Heart left ventricle (tissue), 16 donors: ENCODE results near the gene LRIG1. TPM values are rescaled to one million over a fixed set of nuclear protein-coding genes. Genes with fewer than 3 reads are reported as not detected.

ENCODE experiments used
- ATAC-seq, 4 donors: fragments of 200-7000 bp; cut with Tn5 transposase; one replicate each; pipeline ENCODE4 v1.9.1; 2020 to 2022; ENCODE audit warnings: moderate library complexity in 4 of 4, mild to moderate bottlenecking in 3 of 4, moderate number of reproducible peaks in 1 of 4
- DNase-seq, 5 donors: peaks; one replicate each; pipeline ENCODE4 v3.0.0-alpha.2; 2020
- H3K27ac ChIP-seq, 12 donors: fragments of 200-600 bp; sonication (generic) in 4 of 12; one replicate each; pipeline versions ENCODE4 v1.5.0 to v1.8.0; 2016 to 2022; ENCODE audit warnings: mild to moderate bottlenecking in 2 of 12
- H3K27me3 ChIP-seq, 9 donors: fragments of 200-600 bp; sonication (generic) in 2 of 9; one replicate each; pipeline versions ENCODE4 v1.5.1 to v1.8.0; 2016 to 2022; ENCODE audit warnings: mild to moderate bottlenecking in 3 of 9
- H3K36me3 ChIP-seq, 9 donors: fragments of 200-600 bp; sonication (generic) in 2 of 9; one replicate each; pipeline versions ENCODE4 v1.5.0 to v1.8.0; 2018 to 2022; ENCODE audit warnings: mild to moderate bottlenecking in 2 of 9
- H3K4me1 ChIP-seq, 12 donors: fragments of 200-600 bp; sonication (generic) in 4 of 12; one replicate each; pipeline versions ENCODE4 v1.5.0 to v1.8.0; 2016 to 2022; ENCODE audit warnings: mild to moderate bottlenecking in 3 of 12
- H3K4me3 ChIP-seq, 12 donors: fragments of 200-600 bp; sonication (generic) in 4 of 12; one replicate each; pipeline versions ENCODE4 v1.5.0 to v1.8.0; 2017 to 2022; ENCODE audit warnings: mild to moderate bottlenecking in 9 of 12, moderate library complexity in 4 of 12
- H3K9me3 ChIP-seq, 12 donors: fragments of 200-600 bp; sonication (generic) in 4 of 12; one replicate each; pipeline versions ENCODE4 v1.5.0 to v1.8.0; 2016 to 2022; ENCODE audit warnings: mild to moderate bottlenecking in 1 of 12
- POLR2A ChIP-seq, 2 donors: fragments of 450-650 bp; IDR thresholded peaks; one replicate each; pipeline ENCODE4 v1.6.1; 2017; ENCODE audit warnings: antibody characterized with exemption in 2 of 2, mild to moderate bottlenecking in 2 of 2, moderate library complexity in 2 of 2
- WGBS, 4 donors: extraction: QIAGEN DNeasy Blood & Tissue Kit in 2 of 4; methylation state at CpG; one replicate each; pipeline versions ENCODE4 v1.1.5 to v1.1.7; 2013 to 2018; 5-methylcytosine and 5-hydroxymethylcytosine counted together
- intact Hi-C, 10 donors: fragments of 100-400 bp; cut with DNase I; formaldehyde crosslinking; loops; one replicate each; pipeline versions ENCODE4 v1.11.1 to v1.14.2; 2022
- polyA plus RNA-seq, 2 donors: library from polyadenylated mRNA; stranded (reverse); fragments of 200-250 nt; gene quantifications; one replicate each; pipeline ENCODE4 v1.2.3, GENCODE V29; 2013
- total RNA-seq, 9 donors: library from RNA; depleted of rRNA in 2 of 9; stranded (reverse); fragments of >200 nt in 2 of 9; fragmentation: NEBNext Ultra II Directional in 3 of 9; extraction: Animal tissue kit (Norgen Biotek cat#: 25700) in 3 of 9; gene quantifications; one replicate each; pipeline versions ENCODE4 v1.1.0 to v1.2.4, GENCODE V29; 2016 to 2023
- TF ChIP-seq, protein P1 (sequence below), 12 donors: fragments of 200-600 bp; sonication (generic) in 4 of 12; IDR thresholded peaks; one replicate each; pipeline versions ENCODE4 v1.5.0 to v1.8.0; 2018 to 2022; ENCODE audit warnings: antibody characterized with exemption in 12 of 12, mild to moderate bottlenecking in 5 of 12
- donor health status: ischemic (EF 13 %, LVEDD 7.1; RV severe dilation, severe dysfunction).
- donor health status: healthy with polysubstance abuse.
- donor health status: DM: no; HTN: yes; CAD: no.
- donor health status: DM: no; HTN: no; CAD: no.
- donor health status: ischemic (EF 25% LVEDD 6.9; RV normal size, moderate dysfunction).
- donor health status: ischemic (EF 25% LVEDD 5.7; RV mildly dilated, moderate dysfunction).
- donor health status: healthy.
- donor health status: DM: yes; HTN: yes; CAD: no.
- donor health status: ischemic (EF 35%, LVEDD 5.7; RV mildly dilated, moderate dysfunction).
- donor health status: nonischemic (EF 11% LVEDD 7.7; RV severe dilation, severe dysfunction).
- donor health status: DM: yes; HTN: yes; CAD: no.
- donor health status: PGD.
- donor health status: ischemic (EF 29% LVEDD 5.4; RV normal size, mild dysfunction).
- donor health status: nonischemic (EF 23%, LVEDD 6.1; RV moderate dilation, normal function).

LRIG1 gene
- total and polyA plus RNA-seq, 11 donors: 42.3 to 161 (median 88.8) TPM

DNA sequence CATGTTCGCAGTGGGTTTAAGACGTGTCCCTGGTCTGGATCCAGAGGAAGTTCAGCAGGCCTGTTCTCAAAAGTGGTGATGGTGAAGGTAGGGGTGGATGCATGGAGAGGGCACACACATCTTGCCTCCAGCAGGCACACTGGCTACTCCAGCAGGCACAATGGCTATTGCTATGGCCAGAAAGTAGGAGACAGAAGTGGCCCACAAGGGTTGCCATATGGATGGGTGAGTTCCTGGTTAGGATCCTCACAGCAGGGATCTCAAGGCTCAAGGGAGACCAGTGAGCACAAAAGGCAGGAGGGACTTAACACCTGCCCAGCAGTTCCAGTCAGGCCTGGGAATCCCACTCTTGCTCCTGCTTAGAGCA, 107.9 kb downstream of the LRIG1 start:
- TF ChIP-seq, protein P1, sequence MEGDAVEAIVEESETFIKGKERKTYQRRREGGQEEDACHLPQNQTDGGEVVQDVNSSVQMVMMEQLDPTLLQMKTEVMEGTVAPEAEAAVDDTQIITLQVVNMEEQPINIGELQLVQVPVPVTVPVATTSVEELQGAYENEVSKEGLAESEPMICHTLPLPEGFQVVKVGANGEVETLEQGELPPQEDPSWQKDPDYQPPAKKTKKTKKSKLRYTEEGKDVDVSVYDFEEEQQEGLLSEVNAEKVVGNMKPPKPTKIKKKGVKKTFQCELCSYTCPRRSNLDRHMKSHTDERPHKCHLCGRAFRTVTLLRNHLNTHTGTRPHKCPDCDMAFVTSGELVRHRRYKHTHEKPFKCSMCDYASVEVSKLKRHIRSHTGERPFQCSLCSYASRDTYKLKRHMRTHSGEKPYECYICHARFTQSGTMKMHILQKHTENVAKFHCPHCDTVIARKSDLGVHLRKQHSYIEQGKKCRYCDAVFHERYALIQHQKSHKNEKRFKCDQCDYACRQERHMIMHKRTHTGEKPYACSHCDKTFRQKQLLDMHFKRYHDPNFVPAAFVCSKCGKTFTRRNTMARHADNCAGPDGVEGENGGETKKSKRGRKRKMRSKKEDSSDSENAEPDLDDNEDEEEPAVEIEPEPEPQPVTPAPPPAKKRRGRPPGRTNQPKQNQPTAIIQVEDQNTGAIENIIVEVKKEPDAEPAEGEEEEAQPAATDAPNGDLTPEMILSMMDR (IDR thresholded peaks at IDR 0.05): no peak
- TF ChIP-seq POLR2A (IDR thresholded peaks at IDR 0.05): no peak
- Histone ChIP-seq H3K9me3 (no peaks in the 10 kb centered on the region), H3K27ac (peak overlapping the region in 11 of 12 donors; percentile 9 to 81 (median 53)), H3K27me3 (no peaks in the 10 kb centered on the region), H3K36me3 (peaks cover 0 to 86% (median 33%) of the 10 kb centered on the region in 9 donors), H3K4me1 (peaks cover 5 to 47% (median 33%) of the 10 kb centered on the region in 12 donors), H3K4me3 (peak overlapping the region in 1 of 12 donors; percentile 22)
- DNase-seq (no peak), ATAC-seq (no peak)
- WGBS, 4 donors: 87 to 92% (median 89%) methylated on average over 2 of the region's 2 CpGs
- intact Hi-C loops: no loop called here

DNA sequence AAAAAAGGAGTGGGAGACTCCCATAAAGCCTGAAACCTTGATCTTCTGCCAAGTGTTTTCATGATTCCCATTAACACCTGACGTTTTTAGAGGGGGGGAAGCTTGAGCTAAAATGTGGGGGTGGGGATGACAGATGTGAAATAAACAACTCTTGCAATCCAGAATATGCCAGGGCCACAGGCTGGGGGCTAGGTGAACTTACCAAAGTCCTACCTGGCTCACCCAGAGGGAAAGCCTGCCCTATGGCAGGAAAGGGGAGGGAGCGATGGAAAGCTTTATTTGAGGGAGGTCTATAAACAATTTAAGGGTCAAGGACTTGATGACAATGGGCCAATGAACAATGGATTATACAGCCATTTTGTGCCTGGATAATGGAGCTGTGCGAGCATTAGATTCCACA, 108.3 kb downstream of the LRIG1 start:
- intact Hi-C loops: no loop called here
- 68 to 79% (median 75%) methylated on average over 3 of the region's 3 CpGs for WGBS, 4 donors
- DNase-seq: no peak
- peak overlapping the region in 7 of 12 donors; percentile 9 to 81 (median 66) for H3K27ac ChIP-seq
- H3K4me1 ChIP-seq: peaks cover 5 to 47% (median 30%) of the 10 kb centered on the region in 12 donors
- H3K4me3 ChIP-seq: no peak overlapping the region
- no peaks in the 10 kb centered on the region for H3K9me3 ChIP-seq
- TF ChIP-seq, protein P1 (IDR thresholded peaks at IDR 0.05): no peak
- TF ChIP-seq POLR2A (IDR thresholded peaks at IDR 0.05): no peak
- H3K27me3 ChIP-seq: no peaks in the 10 kb centered on the region
- no peak for ATAC-seq
- H3K36me3 ChIP-seq: peaks cover 0 to 82% (median 29%) of the 10 kb centered on the region in 9 donors

DNA sequence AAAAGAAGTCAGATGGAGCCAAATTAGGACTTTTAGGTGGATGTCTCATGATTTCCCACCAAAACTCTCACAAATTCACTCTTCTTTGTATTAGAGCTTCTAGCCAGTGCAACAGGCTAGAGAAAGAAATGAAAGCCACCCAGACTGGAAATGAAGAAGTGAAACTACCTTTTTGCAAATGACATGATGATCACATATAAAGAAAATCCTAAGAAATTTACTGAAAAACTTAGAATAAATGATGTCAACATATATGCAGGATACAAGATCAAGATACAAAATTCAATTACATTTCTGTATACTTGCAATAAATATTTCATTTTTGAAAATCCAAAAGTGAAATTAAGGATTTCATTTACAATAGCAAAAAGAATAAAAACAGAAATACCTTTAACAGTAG, 110.8 kb downstream of the LRIG1 start:
- Histone ChIP-seq H3K9me3 (no peaks in the 10 kb centered on the region), H3K27ac (no peak overlapping the region), H3K27me3 (no peaks in the 10 kb centered on the region), H3K4me1 (peaks cover 5 to 41% (median 25%) of the 10 kb centered on the region in 12 donors), H3K36me3 (peaks cover 2 to 82% (median 29%) of the 10 kb centered on the region in 9 donors), H3K4me3 (no peak overlapping the region)
- ATAC-seq (no peak), DNase-seq (no peak)
- TF ChIP-seq POLR2A (IDR thresholded peaks at IDR 0.05): no peak
- TF ChIP-seq, protein P1 (IDR thresholded peaks at IDR 0.05): no peak
- intact Hi-C loops: no loop called here

DNA sequence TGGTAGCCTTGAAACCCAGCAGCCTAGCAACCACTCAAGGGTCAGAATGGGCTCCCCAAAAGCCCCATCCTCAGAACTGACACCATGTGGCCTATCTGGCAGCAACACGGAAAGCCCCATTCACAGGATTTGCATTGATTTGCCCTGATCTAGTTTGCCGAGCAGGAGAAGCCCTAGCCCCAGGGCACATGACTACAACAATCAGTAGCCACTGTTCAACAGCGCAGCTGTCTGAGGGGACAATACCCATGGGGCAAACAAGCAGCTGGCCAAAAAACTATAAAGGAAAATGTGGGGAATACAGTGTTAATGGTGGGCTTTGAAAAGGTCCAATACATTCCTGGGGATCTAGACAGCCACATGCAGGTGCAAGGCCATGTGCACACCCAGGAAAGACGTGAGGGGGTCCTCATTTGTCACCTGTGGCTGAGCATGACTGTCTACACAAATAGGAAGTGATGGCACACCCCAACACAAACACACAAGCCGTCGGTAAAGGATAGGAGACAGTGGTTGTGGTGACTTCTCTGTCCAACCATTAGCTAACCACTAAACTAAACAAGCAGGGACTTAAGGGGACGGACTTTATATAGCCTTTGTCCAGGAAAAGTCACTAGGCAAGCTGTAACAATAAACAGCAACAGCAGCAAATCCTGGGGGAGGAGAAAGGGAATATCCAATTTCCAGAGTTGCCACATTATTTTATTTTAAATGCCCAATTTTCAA, 113.7 kb downstream of the LRIG1 start:
- Histone ChIP-seq H3K27me3 (no peaks in the 10 kb centered on the region), H3K4me1 (peaks cover 0 to 11% (median 0%) of the 10 kb centered on the region in 12 donors), H3K36me3 (peaks cover 3 to 87% (median 58%) of the 10 kb centered on the region in 9 donors), H3K9me3 (no peaks in the 10 kb centered on the region), H3K27ac (no peak overlapping the region), H3K4me3 (no peak overlapping the region)
- DNase-seq (no peak), ATAC-seq (no peak)
- 91 to 96% (median 94%) methylated on average over 7 of the region's 7 CpGs for WGBS, 4 donors
- TF ChIP-seq POLR2A (IDR thresholded peaks at IDR 0.05): no peak
- TF ChIP-seq, protein P1 (IDR thresholded peaks at IDR 0.05): no peak
- intact Hi-C loops: loop anchor here in 1 of 10 donors (5.0 kb wide), 1 partner anchor 110 kb away; no protein-coding TSS in a partner anchor
